SK-N-SH (cell line): ENCODE measurements around the gene NOP9. TPM values are rescaled to one million over a fixed set of nuclear protein-coding genes. Genes with fewer than 3 reads are reported as not detected.

Experiments
- CTCF ChIA-PET: fragments of 300-600, 350-600 bp; formaldehyde crosslinking; extraction: SDS; loops from one replicate; lab custom pipeline; 2021; lab: Yijun Ruan, JAX
- POLR2A ChIA-PET: fragments of 350-600 bp; sonication (Branson Sonifier 250); formaldehyde crosslinking; extraction: SDS; loops from one replicate; lab custom pipeline; 2020; ENCODE audit warnings: antibody characterized with exemption, inconsistent platforms; lab: Yijun Ruan, JAX
- DNase-seq: peaks from one replicate; pipeline ENCODE4 v3.0.0; 2012
- H2AFZ ChIP-seq: fragments of 200-600 bp; sonication (generic); 2 replicates; pipeline ENCODE4 v1.8.1; 2016; ENCODE audit warnings: antibody characterized with exemption, mild to moderate bottlenecking, low read depth
- H3F3A ChIP-seq: fragments of 200-600 bp; sonication (generic); replicated peaks from 2 replicates; pipeline ENCODE3; 2016; ENCODE audit warnings: antibody characterized with exemption, mild to moderate bottlenecking; ENCODE audit not compliant: insufficient read depth
- H3K27ac ChIP-seq, 2 experiments: fragments of 200-500 bp in 1 of 2; fragments of 200-600 bp in 1 of 2; sonication (Bioruptor generic) in 1 of 2; sonication (generic), shearing (Covaris generic) in 1 of 2; 2 replicates each; pipeline versions ENCODE4 v1.5.1 to v1.6.1; 2014 to 2016; ENCODE audit warnings: low read depth in 2 of 2, inconsistent platforms in 1 of 2, low read length in 1 of 2, mild to moderate bottlenecking in 1 of 2, mixed read lengths in 1 of 2
- H3K27me3 ChIP-seq: fragments of 200-600 bp; sonication (generic), shearing (Covaris generic); 2 replicates; pipeline ENCODE4 v1.6.1; 2016; ENCODE audit warnings: mixed run types; ENCODE audit not compliant: insufficient read depth
- H3K36me3 ChIP-seq, 2 experiments: fragments of 200-500 bp in 1 of 2; fragments of 200-600 bp in 1 of 2; sonication (Bioruptor generic) in 1 of 2; sonication (generic) in 1 of 2; replicated peaks in 1 of 2; 2 replicates each; pipeline versions ENCODE3 to v1.5.1; 2014 to 2016; ENCODE audit warnings: low read length in 1 of 2, mild to moderate bottlenecking in 1 of 2; ENCODE audit not compliant: insufficient read depth in 2 of 2, control insufficient read depth in 1 of 2
- H3K4me1 ChIP-seq, 2 experiments: fragments of 200-500 bp in 1 of 2; fragments of 200-600 bp in 1 of 2; sonication (Bioruptor generic) in 1 of 2; sonication (generic), shearing (Covaris generic) in 1 of 2; 2 replicates each; pipeline versions ENCODE4 v1.5.1 to v1.6.1; 2014 to 2016; ENCODE audit warnings: low read depth in 1 of 2, low read length in 1 of 2, mixed run types in 1 of 2; ENCODE audit not compliant: insufficient read depth in 2 of 2, control insufficient read depth in 1 of 2
- H3K4me2 ChIP-seq: fragments of 200-600 bp; sonication (generic), shearing (Covaris generic); 2 replicates; pipeline ENCODE4 v1.6.1; 2017; ENCODE audit warnings: mixed run types
- H3K4me3 ChIP-seq, 2 experiments: fragments of 200-500 bp in 1 of 2; fragments of 200-600 bp in 1 of 2; sonication (Bioruptor generic) in 1 of 2; sonication (generic), shearing (Covaris generic) in 1 of 2; 2 replicates each; pipeline versions ENCODE4 v1.5.1 to v1.8.1; 2014 to 2016; ENCODE audit warnings: low read depth in 2 of 2, inconsistent platforms in 1 of 2, low read length in 1 of 2, mild to moderate bottlenecking in 1 of 2, mixed read lengths in 1 of 2, moderate library complexity in 1 of 2
- H3K79me2 ChIP-seq: fragments of 200-600 bp; sonication (generic); 2 replicates; pipeline ENCODE4 v1.8.1; 2017; ENCODE audit warnings: mild to moderate bottlenecking; ENCODE audit not compliant: insufficient read depth
- H3K9ac ChIP-seq: fragments of 200-600 bp; sonication (generic); 2 replicates; pipeline ENCODE4 v1.6.1; 2017; ENCODE audit warnings: mixed run types
- H3K9me2 ChIP-seq: fragments of 200-600 bp; sonication (generic); 2 replicates; pipeline ENCODE4 v1.6.1; 2017; ENCODE audit warnings: mixed run types
- H3K9me3 ChIP-seq: fragments of 200-600 bp; sonication (generic); 2 replicates; pipeline ENCODE4 v1.6.1; 2017; ENCODE audit warnings: mixed run types, mild to moderate bottlenecking, moderate library complexity
- H4K20me1 ChIP-seq: fragments of 200-600 bp; sonication (generic); 2 replicates; pipeline ENCODE4 v1.6.1; 2017; ENCODE audit warnings: mild to moderate bottlenecking, mixed run types; ENCODE audit not compliant: insufficient read depth
- CHD2 ChIP-seq: fragments of 150-350 bp; IDR thresholded peaks from 2 replicates; pipeline ENCODE4 v1.6.1; 2018; ENCODE audit warnings: low read length; ENCODE audit not compliant: partially characterized antibody
- CTCF ChIP-seq: fragments of 200-600 bp; sonication (generic); IDR thresholded peaks from 2 replicates; pipeline ENCODE4 v1.6.1; 2017; ENCODE audit warnings: antibody characterized with exemption, mild to moderate bottlenecking, moderate library complexity
- ELF1 ChIP-seq: IDR thresholded peaks from 2 replicates; pipeline ENCODE4 v1.4.0; 2012
- EP300 ChIP-seq, 2 experiments: IDR thresholded peaks; 2 replicates each; pipeline versions ENCODE4 v1.4.0 to v1.6.1; 2012; ENCODE audit warnings: borderline replicate concordance in 1 of 2, low read depth in 1 of 2, low read length in 1 of 2
- FOSL2 ChIP-seq: IDR thresholded peaks from 2 replicates; pipeline ENCODE4 v1.4.0; 2012; ENCODE audit warnings: low read depth, mild to moderate bottlenecking, moderate library complexity, borderline replicate concordance
- GATA2 ChIP-seq: sonication (generic); formaldehyde crosslinking; IDR thresholded peaks from 2 replicates; pipeline ENCODE4 v1.5.0; 2020; ENCODE audit warnings: mild to moderate bottlenecking, missing genetic modification reagents
- MAX ChIP-seq: IDR thresholded peaks from 2 replicates; pipeline ENCODE4 v1.4.0; 2012; ENCODE audit warnings: low read depth
- MEF2A ChIP-seq: IDR thresholded peaks from 2 replicates; pipeline ENCODE4 v1.4.0; 2012; ENCODE audit warnings: low read depth, borderline replicate concordance
- MXI1 ChIP-seq: IDR thresholded peaks from 2 replicates; pipeline ENCODE4 v1.6.1; 2012; ENCODE audit warnings: mild to moderate bottlenecking, low read depth, low read length, improper control_type of control experiment
- NFIC ChIP-seq: IDR thresholded peaks from 2 replicates; pipeline ENCODE4 v1.4.0; 2012; ENCODE audit warnings: borderline replicate concordance
- PBX3 ChIP-seq: IDR thresholded peaks from 2 replicates; pipeline ENCODE4; 2012
- POLR2AphosphoS5 ChIP-seq: IDR thresholded peaks from 2 replicates; pipeline ENCODE4 v1.6.1; 2012; ENCODE audit warnings: low read depth, low read length
- RAD21 ChIP-seq: IDR thresholded peaks from 2 replicates; pipeline ENCODE4 v1.6.1; 2012; ENCODE audit warnings: mild to moderate bottlenecking, low read length
- RCOR1 ChIP-seq: fragments of 150-350 bp; IDR thresholded peaks from 2 replicates; pipeline ENCODE4 v1.6.1; 2017; ENCODE audit warnings: antibody characterized with exemption, low read length
- REST ChIP-seq: IDR thresholded peaks from 2 replicates; pipeline ENCODE4 v1.6.1; 2012; ENCODE audit warnings: mild to moderate bottlenecking, low read depth, low read length, moderate library complexity
- RFX5 ChIP-seq: IDR thresholded peaks from 2 replicates; pipeline ENCODE4 v1.6.1; 2012; ENCODE audit warnings: mild to moderate bottlenecking, improper control_type of control experiment, low read length
- SMC3 ChIP-seq: IDR thresholded peaks from 2 replicates; pipeline ENCODE4 v1.6.1; 2012; ENCODE audit warnings: low read depth, low read length, improper control_type of control experiment
- TCF12 ChIP-seq: IDR thresholded peaks from 2 replicates; pipeline ENCODE4 v1.4.0; 2012
- TEAD4 ChIP-seq: IDR thresholded peaks from 2 replicates; pipeline ENCODE4 v1.4.0; 2012; ENCODE audit warnings: mild to moderate bottlenecking, borderline replicate concordance; ENCODE audit not compliant: insufficient read depth
- USF1 ChIP-seq: IDR thresholded peaks from 2 replicates; pipeline ENCODE4 v1.4.0; 2012; ENCODE audit warnings: low read depth, borderline replicate concordance
- ZBTB33 ChIP-seq: IDR thresholded peaks from 2 replicates; pipeline ENCODE4 v1.4.0; 2012; ENCODE audit warnings: low read depth, borderline replicate concordance
- WGBS: methylation state at CpG from one replicate; pipeline ENCODE4 v1.1.6; 2017; ENCODE audit warnings: low lambda C conversion rate; 5-methylcytosine and 5-hydroxymethylcytosine counted together
- polyA plus RNA-seq, 3 experiments: library from polyadenylated mRNA; depleted of rRNA; stranded (reverse); fragments of >200 nt; gene quantifications; 2 replicates each; pipeline ENCODE4 v1.2.3, GENCODE V29; 2012

NOP9 gene
- polyA plus RNA-seq (2012; rRNA removed) = 11.9 and 17.2 TPM in 2 replicates
- polyA plus RNA-seq (2012; cell fraction: cytosol; rRNA removed) = 5.0 and 6.5 TPM in 2 replicates
- polyA plus RNA-seq (2012; cell fraction: nucleus; rRNA removed) = 58.8 and 60.9 TPM in 2 replicates

GRCh38 chr14:24299255-24300191 lies at the start of gene NOP9, which contains the start of gene DHRS1:
TSS of gene NOP9 (plus strand) at chr14:24299850. CDS start at chr14:24299955, 105 bp downstream.
TSS of gene DHRS1 (minus strand) at chr14:24299780. CDS start at chr14:24299106, 674 bp downstream.
- Histone ChIP-seq H3K36me3 (peaks cover 41 to 48% of the 10 kb centered on the region in 2 experiments), H3K9ac (peak within 1 kb of the TSS; percentile 82), H3K79me2 (peaks cover 28% of the 10 kb centered on the region), H4K20me1 (no peaks in the 10 kb centered on the region), H2AFZ (peak within 1 kb of the TSS; percentile 90; the same call in 1 of the 2 replicates), H3F3A (peaks cover 21% of the 10 kb centered on the region), H3K9me3 (no peaks in the 10 kb centered on the region), H3K4me2 (peak within 1 kb of the TSS; percentile 98), H3K9me2 (no peaks in the 10 kb centered on the region), H3K4me3 (peak within 1 kb of the TSS; percentile 92 to 93), H3K27me3 (no peaks in the 10 kb centered on the region), H3K4me1 (peaks cover 13 to 14% of the 10 kb centered on the region in 2 experiments), H3K27ac (peak within 1 kb of the TSS; percentile 63 to 69; a peak in 3 of 4 replicates)
- DNase-seq = peak; percentile 97
- CTCF ChIA-PET = interaction anchor here (0.8 to 8.1 kb wide), 9 partner anchors 9 to 208 kb away, joined by 3 to 191 read pairs (median 20); partner anchors contain the start of genes CHMP4A, CIDEB, LTB4R2 and MDP1
- under 1% methylated on average over 44 of the region's 75 CpGs for WGBS
- POLR2A ChIA-PET = interaction anchor here (1.0 to 4.5 kb wide), 4 partner anchors 8 to 57 kb away, joined by 4 to 27 read pairs (median 5); partner anchors contain the start of genes CIDEB, RABGGTA and TINF2
- TF ChIP-seq REST (no peak), TEAD4 (no peak), RFX5 (no peak), ELF1 (no peak; the same call in 1 of the 2 replicates), CTCF (no peak), TCF12 (peak; percentile 14; the same call in 1 of the 2 replicates), EP300 (IDR thresholded peaks at IDR 0.05; ENCODE audit: borderline replicate concordance in 1 of 2, low read depth in 1 of 2, low read length in 1 of 2) (no peak), MEF2A (no peak), RAD21 (no peak), SMC3 (no peak), PBX3 (no peak), MAX (peak; percentile 92), CHD2 (peak; percentile 66), FOSL2 (peak; percentile 11; the same call in 1 of the 2 replicates), MXI1 (peak; percentile 97), POLR2AphosphoS5 (peak; percentile 76), ZBTB33 (no peak), NFIC (no peak), GATA2 (CRISPR knock-in tag) (no peak), RCOR1 (0 out of 2 replicates have a peak, but pooled peaks have one; percentile 27), USF1 (no peak)
